Karpas-422 (cell line): ENCODE measurements around the gene CHCHD6. TPM values are rescaled to one million over a fixed set of nuclear protein-coding genes. Genes with fewer than 3 reads are reported as not detected.

Source experiments
- DNase-seq: peaks from one replicate; pipeline ENCODE4 v3.0.0-alpha.2; 2015
- H2AFZ ChIP-seq: fragments of 200-600 bp; sonication (generic); 2 replicates; pipeline ENCODE4 v1.6.1; 2014; ENCODE audit warnings: antibody characterized with exemption, low read length, mixed read lengths
- H3K27ac ChIP-seq: fragments of 200-600 bp; sonication (generic); 2 replicates; pipeline ENCODE4 v1.5.1; 2014; ENCODE audit warnings: mild to moderate bottlenecking, low read length, moderate library complexity
- H3K27me3 ChIP-seq: fragments of 200-600 bp; sonication (generic); 2 replicates; pipeline ENCODE4 v1.6.1; 2014; ENCODE audit warnings: low read length, mixed read lengths
- H3K36me3 ChIP-seq: fragments of 200-600 bp; sonication (generic); 2 replicates; pipeline ENCODE4 v1.6.1; 2014; ENCODE audit warnings: low read length, mixed read lengths; ENCODE audit not compliant: insufficient read depth
- H3K4me1 ChIP-seq: fragments of 200-600 bp; sonication (generic); 2 replicates; pipeline ENCODE4 v1.6.1; 2014; ENCODE audit warnings: mild to moderate bottlenecking, low read length, mixed read lengths
- H3K4me2 ChIP-seq: fragments of 200-600 bp; sonication (generic); 2 replicates; pipeline ENCODE4 v1.6.1; 2014; ENCODE audit warnings: low read length, low read depth, mild to moderate bottlenecking; ENCODE audit not compliant: poor library complexity, severe bottlenecking
- H3K4me3 ChIP-seq: fragments of 200-600 bp; sonication (generic); 2 replicates; pipeline ENCODE4 v1.5.1; 2014; ENCODE audit warnings: mild to moderate bottlenecking, antibody characterized with exemption, low read length, mixed read lengths
- H3K79me2 ChIP-seq: fragments of 200-600 bp; sonication (generic); 2 replicates; pipeline ENCODE4 v1.6.1; 2014; ENCODE audit warnings: mild to moderate bottlenecking, low read length, mixed read lengths
- H3K9ac ChIP-seq: fragments of 200-600 bp; sonication (generic); 2 replicates; pipeline ENCODE4 v1.6.0; 2014; ENCODE audit warnings: low read length
- H3K9me2 ChIP-seq: fragments of 200-600 bp; sonication (generic), shearing (Covaris generic); replicated peaks from 2 replicates; pipeline ENCODE4 v1.6.0; 2014; ENCODE audit warnings: mild to moderate bottlenecking, low read length, moderate library complexity; ENCODE audit not compliant: insufficient read depth
- H3K9me3 ChIP-seq: fragments of 300-700, 200-600 bp; sonication (generic); 2 replicates; pipeline ENCODE4 v1.6.1; 2014; ENCODE audit warnings: low read length, mixed read lengths
- H4K20me1 ChIP-seq: fragments of 200-600 bp; sonication (generic); 2 replicates; pipeline ENCODE4 v1.6.1; 2014; ENCODE audit warnings: mild to moderate bottlenecking, antibody characterized with exemption, low read length, low read depth; ENCODE audit not compliant: insufficient read depth
- total RNA-seq: library from RNA; depleted of rRNA; stranded (reverse); fragments of >200 nt; shearing (Covaris generic); gene quantifications from 2 replicates; pipeline ENCODE4 v1.2.3, GENCODE V29; 2014; ENCODE audit warnings: low replicate concordance

The CHCHD6 gene
- total RNA-seq, 1 experiment from 2014 or later = 12.8 TPM

DNA sequence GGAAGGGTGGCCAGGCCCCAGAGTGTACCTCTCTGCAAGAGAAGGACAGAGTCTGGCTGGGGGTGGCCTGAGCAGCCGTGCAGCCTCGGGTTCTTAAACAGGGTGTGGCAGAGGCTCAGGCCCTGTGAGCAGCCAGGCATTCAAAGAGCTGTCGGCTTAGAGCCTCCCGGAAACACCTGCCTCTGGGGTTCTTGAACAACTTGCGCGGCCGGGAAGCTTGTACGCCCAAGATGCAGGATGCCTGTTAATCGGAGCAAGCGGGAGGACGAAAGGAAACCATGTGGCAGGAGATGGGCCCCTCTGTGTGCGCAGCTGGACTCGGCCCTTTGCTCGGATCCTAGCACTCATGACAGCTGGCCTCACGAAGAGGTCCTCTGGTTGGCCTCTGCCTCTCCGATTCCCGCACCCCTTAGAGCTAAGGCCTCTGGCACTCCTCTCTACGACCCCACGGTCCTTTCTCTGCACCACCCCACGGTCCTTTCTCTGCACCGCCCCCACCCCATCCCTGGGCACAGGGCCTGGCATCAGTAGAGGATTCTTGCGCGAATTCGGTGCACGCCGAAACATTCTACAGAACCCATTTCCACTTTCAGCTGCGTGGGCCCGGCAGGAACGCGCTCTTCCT lies 25.2 kb upstream of the CHCHD6 start:
- Histone ChIP-seq H3K4me3 (no peak overlapping the region), H3K27ac (no peak overlapping the region), H4K20me1 (0 out of 2 replicates have a peak, but pooled peaks cover 4% of the 10 kb centered on the region), H3K9ac (no peak overlapping the region), H3K36me3 (no peaks in the 10 kb centered on the region), H3K27me3 (no peaks in the 10 kb centered on the region), H3K9me2 (no peaks in the 10 kb centered on the region), H3K9me3 (no peaks in the 10 kb centered on the region), H3K4me2 (peak overlapping the region; percentile 43), H3K4me1 (peaks cover 31% of the 10 kb centered on the region), H2AFZ (no peak overlapping the region), H3K79me2 (no peaks in the 10 kb centered on the region)
- no peak for DNase-seq

DNA sequence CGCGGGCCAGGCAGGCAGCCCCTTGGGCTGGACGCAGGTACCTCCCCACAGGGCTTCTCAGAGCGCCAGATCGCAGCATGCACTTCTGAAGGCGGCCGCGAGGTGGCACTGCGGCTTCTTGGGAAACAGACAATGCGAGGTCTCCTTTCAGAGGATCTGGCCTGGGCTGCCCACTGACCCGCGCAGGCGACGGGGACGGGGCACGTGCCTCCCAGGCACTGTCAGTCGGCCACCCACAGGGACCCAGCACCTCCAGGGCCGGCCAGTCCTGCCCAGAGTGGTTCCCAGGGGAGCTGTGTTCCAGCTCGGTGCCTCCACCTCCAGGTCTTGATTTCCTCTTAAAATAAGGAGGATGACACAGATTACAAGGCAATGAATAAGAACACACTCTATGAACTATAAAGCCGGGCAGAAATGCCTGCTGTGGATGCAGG lies 24.7 kb upstream of the CHCHD6 start:
- Histone ChIP-seq H3K27ac (no peak overlapping the region), H3K4me3 (no peak overlapping the region), H3K27me3 (no peaks in the 10 kb centered on the region), H3K9me2 (no peaks in the 10 kb centered on the region), H2AFZ (no peak overlapping the region), H3K9me3 (no peaks in the 10 kb centered on the region), H3K9ac (no peak overlapping the region), H4K20me1 (0 out of 2 replicates have a peak, but pooled peaks cover 4% of the 10 kb centered on the region), H3K79me2 (no peaks in the 10 kb centered on the region), H3K4me2 (peak overlapping the region; percentile 43), H3K4me1 (peaks cover 31% of the 10 kb centered on the region), H3K36me3 (no peaks in the 10 kb centered on the region)
- DNase-seq = peak; percentile 89

DNA sequence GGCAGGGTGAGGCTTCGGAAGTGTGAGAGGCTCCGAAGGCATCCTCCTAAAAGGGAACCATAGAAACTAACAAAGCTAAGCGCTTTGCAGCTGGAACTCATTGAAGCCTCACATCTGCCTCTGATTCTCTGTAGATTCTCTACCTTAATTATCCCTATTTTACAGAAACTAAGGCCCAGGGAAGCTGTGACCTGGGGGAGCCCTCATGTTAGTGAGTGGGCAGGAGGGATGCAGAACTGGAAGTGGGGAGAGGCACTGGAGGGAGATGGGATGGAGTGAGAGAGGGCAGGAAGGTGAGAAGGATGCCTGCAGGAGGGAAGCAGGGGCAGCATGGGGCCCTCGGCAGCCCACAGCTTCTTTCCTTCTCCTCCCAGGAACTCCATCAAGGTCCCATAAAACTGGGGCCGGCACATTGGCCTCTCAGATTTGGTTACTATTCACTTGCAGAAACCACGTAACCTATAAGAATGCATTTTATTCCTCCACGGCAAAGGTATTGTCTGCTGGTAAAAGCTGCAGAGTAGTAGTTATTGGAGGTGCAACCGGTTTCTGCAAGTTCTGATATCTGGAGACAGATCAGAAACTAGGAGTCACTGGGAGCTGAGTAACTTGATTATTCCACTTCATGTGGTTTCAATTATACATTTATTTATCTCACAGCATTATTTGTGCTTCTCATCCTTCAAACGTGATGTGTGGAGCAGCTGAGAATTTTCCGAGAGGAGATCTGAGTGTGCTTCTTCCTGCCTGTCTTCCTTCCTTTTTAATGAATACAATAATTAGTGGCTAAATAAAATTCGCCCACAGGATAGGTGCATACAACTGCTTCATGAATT lies 24.0 kb upstream of the CHCHD6 start:
- Histone ChIP-seq H3K9me2 (no peaks in the 10 kb centered on the region), H3K27ac (no peak overlapping the region), H3K4me3 (no peak overlapping the region), H3K79me2 (no peaks in the 10 kb centered on the region), H2AFZ (no peak overlapping the region), H3K4me2 (no peak overlapping the region), H4K20me1 (0 out of 2 replicates have a peak, but pooled peaks cover 4% of the 10 kb centered on the region), H3K27me3 (no peaks in the 10 kb centered on the region), H3K36me3 (no peaks in the 10 kb centered on the region), H3K9me3 (no peaks in the 10 kb centered on the region), H3K9ac (no peak overlapping the region), H3K4me1 (peaks cover 31% of the 10 kb centered on the region)
- no peak for DNase-seq

DNA sequence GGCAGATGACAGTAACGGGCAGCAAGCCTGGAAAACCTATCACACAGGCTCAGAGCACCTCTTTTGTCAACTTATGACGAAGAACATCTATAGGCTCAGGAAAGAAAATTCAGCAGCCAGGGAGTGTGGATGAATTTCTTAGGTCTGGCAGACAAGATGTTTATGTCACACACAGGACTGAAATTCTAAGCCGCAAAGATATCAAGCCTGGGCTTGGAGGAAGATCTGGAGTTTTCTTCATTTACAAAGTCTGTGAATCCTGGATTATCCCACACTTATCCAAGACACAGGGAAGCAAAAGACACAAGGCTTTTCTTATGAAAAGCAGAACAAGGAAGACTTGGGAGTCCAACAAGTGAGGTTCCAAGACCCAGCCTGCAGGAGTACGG lies 23.4 kb upstream of the CHCHD6 start:
- H3K9ac ChIP-seq = no peak overlapping the region
- no peak overlapping the region for H3K4me2 ChIP-seq
- no peak overlapping the region for H2AFZ ChIP-seq
- no peak overlapping the region for H3K4me3 ChIP-seq
- H3K9me2 ChIP-seq = no peaks in the 10 kb centered on the region
- no peaks in the 10 kb centered on the region for H3K27me3 ChIP-seq
- no peaks in the 10 kb centered on the region for H3K9me3 ChIP-seq
- no peak overlapping the region for H3K27ac ChIP-seq
- DNase-seq = no peak
- 0 out of 2 replicates have a peak, but pooled peaks cover 4% of the 10 kb centered on the region for H4K20me1 ChIP-seq
- peaks cover 31% of the 10 kb centered on the region for H3K4me1 ChIP-seq
- H3K36me3 ChIP-seq = no peaks in the 10 kb centered on the region
- no peaks in the 10 kb centered on the region for H3K79me2 ChIP-seq

DNA sequence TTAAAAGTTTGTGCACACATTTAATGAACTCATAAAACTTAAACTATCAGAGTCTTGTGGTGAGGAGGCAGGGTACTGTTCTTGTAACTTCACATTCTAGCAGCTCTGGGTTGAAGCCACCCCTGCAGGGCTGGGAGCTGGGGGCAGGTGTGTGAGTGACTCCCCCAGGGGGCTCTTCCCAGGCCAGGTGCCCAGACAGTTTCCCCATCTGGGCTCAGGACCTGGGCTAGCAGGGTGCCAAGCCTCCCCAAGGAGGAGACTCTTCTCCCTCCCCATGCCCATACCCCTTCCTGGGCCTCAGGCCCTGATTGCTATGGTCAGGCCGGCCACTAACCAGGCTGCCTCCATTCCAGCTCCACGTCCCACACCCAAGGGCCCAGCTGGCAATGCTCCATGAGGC lies 22.0 kb upstream of the CHCHD6 start:
- Histone ChIP-seq H3K4me3 (no peak overlapping the region), H3K4me2 (peak overlapping the region; percentile 24), H4K20me1 (0 out of 2 replicates have a peak, but pooled peaks cover 4% of the 10 kb centered on the region), H2AFZ (no peak overlapping the region), H3K79me2 (no peaks in the 10 kb centered on the region), H3K36me3 (no peaks in the 10 kb centered on the region), H3K9me2 (no peaks in the 10 kb centered on the region), H3K9ac (no peak overlapping the region), H3K4me1 (peaks cover 31% of the 10 kb centered on the region), H3K27me3 (no peaks in the 10 kb centered on the region), H3K27ac (no peak overlapping the region), H3K9me3 (no peaks in the 10 kb centered on the region)
- DNase-seq = no peak

DNA sequence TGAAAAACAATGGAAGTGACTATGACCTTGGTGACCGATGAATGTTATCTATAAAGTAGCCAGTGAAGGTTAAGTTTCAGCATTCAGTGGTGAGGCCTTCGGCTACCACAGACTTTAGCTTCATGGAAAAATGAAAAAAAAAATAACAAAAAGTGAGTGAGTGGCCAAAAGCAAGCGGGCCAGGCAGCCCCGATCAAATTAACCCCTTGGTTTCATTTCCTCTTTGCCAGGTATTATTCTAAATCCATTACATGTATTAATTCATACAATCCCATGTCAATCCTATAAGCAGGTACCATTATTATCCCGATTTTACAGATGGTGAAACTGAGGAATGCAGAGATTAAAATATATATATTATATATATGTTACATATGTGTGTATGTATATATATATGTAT lies 21.0 kb upstream of the CHCHD6 start:
- no peak overlapping the region for H3K4me2 ChIP-seq
- H3K27me3 ChIP-seq = no peaks in the 10 kb centered on the region
- H3K9me3 ChIP-seq = no peaks in the 10 kb centered on the region
- no peak overlapping the region for H3K4me3 ChIP-seq
- 0 out of 2 replicates have a peak, but pooled peaks cover 4% of the 10 kb centered on the region for H4K20me1 ChIP-seq
- no peaks in the 10 kb centered on the region for H3K9me2 ChIP-seq
- no peak overlapping the region for H2AFZ ChIP-seq
- no peaks in the 10 kb centered on the region for H3K36me3 ChIP-seq
- H3K9ac ChIP-seq = no peak overlapping the region
- H3K27ac ChIP-seq = no peak overlapping the region
- H3K79me2 ChIP-seq = no peaks in the 10 kb centered on the region
- no peak for DNase-seq
- peaks cover 31% of the 10 kb centered on the region for H3K4me1 ChIP-seq

DNA sequence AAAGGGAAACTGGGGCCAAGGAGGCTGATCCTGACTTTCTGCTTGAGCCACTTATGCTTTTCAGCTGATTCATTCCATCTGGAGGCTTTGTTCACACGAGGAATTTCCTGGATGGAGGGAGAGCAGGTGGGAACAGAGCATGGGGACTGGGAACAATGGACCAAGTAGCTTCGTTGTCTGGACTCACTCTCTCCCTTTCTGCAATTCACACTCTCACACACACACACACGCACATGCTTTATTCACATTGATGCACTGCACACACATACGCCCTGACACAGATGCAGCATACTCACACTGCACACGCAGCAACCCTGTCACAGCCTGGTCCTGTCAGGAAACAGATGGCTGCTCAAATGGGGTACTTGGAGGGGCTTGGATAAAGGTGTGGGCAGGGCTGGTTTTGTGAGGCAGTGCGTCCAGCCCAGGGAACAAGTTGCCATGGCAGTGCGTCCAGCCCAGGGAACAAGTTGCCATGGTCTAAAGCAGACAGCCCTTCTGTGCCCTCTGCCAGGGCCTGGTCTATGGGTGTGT lies 19.8 kb upstream of the CHCHD6 start:
- no peaks in the 10 kb centered on the region for H3K9me2 ChIP-seq
- DNase-seq = no peak
- H3K79me2 ChIP-seq = no peaks in the 10 kb centered on the region
- no peak overlapping the region for H3K4me2 ChIP-seq
- H3K27ac ChIP-seq = no peak overlapping the region
- no peak overlapping the region for H2AFZ ChIP-seq
- H4K20me1 ChIP-seq = 0 out of 2 replicates have a peak, but pooled peaks cover 4% of the 10 kb centered on the region
- H3K36me3 ChIP-seq = no peaks in the 10 kb centered on the region
- peaks cover 26% of the 10 kb centered on the region for H3K4me1 ChIP-seq
- H3K9me3 ChIP-seq = no peaks in the 10 kb centered on the region
- H3K27me3 ChIP-seq = no peaks in the 10 kb centered on the region
- no peak overlapping the region for H3K4me3 ChIP-seq
- no peak overlapping the region for H3K9ac ChIP-seq

DNA sequence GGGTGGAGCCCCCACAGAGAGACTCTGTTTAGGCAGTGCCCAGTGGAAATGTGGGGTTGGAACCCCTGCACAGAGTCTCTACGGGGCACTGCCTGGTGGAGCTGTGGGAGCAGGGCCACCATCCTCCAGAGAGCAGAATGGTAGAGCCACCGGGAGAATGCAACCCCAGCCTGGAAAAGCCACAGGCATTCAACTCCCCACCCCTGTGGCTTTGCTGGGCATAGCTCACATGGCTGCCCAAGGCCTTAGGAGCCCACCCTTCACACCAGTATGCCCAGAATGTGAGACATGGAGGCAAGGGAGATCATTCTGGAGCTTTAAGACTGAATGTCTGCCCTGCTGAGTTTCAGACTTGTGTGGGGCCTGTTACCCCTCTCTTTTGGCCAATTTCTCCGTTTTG lies 19.0 kb upstream of the CHCHD6 start:
- Histone ChIP-seq H3K36me3 (no peaks in the 10 kb centered on the region), H3K27ac (no peak overlapping the region), H3K4me3 (no peak overlapping the region), H3K9ac (no peak overlapping the region), H3K9me3 (no peaks in the 10 kb centered on the region), H3K9me2 (no peaks in the 10 kb centered on the region), H3K79me2 (no peaks in the 10 kb centered on the region), H3K27me3 (no peaks in the 10 kb centered on the region), H4K20me1 (0 out of 2 replicates have a peak, but pooled peaks cover 4% of the 10 kb centered on the region), H3K4me1 (peaks cover 22% of the 10 kb centered on the region), H3K4me2 (no peak overlapping the region), H2AFZ (no peak overlapping the region)
- DNase-seq = no peak
